GM10266 (cell line): ENCODE results near the gene RBBP7.
"Not testable (repeated sequence)": the region's sequence is repeated elsewhere in the genome, so short reads cannot be mapped to it uniquely, and the experiment has no call there.

Experiments used
- DNase-seq: peaks from one replicate; pipeline ENCODE4 v3.0.0; 2012; ENCODE audit errors: extremely low spot score
- CTCF ChIP-seq: IDR thresholded peaks from 2 replicates; pipeline ENCODE4 v1.5.1; 2012; ENCODE audit warnings: mild to moderate bottlenecking, low read depth; ENCODE audit not compliant: control insufficient read depth, insufficient read depth; ENCODE audit errors: missing control alignments

The RBBP7 gene

DNA sequence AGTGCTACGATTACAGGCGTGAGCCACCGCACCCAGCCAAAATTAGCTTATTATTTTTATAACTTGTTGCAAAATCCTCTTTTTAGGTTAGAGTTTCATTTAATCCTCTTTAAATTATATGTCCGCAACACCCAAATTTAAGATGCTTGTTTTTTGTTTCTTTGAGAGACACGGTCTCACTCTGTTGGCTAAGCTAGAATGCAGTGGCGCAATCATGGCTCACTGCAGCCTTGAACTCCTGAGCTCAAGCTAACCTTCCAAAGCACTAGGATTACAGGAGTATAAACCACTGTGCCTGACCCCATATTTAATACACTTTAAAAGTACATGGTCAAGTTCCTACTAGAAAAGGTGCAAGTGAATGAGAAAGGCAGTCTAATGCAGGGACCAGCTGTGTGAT lies 2.2 kb downstream of the RBBP7 start:
- DNase-seq: no peak
- no peak for TF ChIP-seq CTCF

DNA sequence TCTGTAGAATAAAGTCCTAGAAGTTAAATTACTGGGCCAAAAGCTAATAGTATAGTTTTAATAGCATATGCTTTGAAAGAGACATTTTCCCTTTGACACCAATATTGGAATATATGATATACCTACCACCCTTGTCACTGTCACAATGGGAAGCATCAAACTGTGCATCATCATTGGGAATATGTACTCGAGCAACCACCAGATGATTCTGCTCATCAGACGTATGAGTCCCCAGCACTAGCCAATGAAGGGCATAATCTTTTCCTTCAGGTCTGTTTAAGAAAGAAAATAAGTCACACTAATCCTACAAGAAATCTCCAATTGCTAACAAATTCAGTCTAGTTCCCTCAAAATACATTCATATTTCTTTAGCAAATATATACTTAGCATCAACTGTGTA lies 7.3 kb downstream of the RBBP7 start:
- no peak for DNase-seq
- no peak for TF ChIP-seq CTCF

GRCh38 chrX:16856744-16857143 lies 13.4 kb downstream of the RBBP7 start:
- DNase-seq: no peak
- TF ChIP-seq CTCF: no peak

DNA sequence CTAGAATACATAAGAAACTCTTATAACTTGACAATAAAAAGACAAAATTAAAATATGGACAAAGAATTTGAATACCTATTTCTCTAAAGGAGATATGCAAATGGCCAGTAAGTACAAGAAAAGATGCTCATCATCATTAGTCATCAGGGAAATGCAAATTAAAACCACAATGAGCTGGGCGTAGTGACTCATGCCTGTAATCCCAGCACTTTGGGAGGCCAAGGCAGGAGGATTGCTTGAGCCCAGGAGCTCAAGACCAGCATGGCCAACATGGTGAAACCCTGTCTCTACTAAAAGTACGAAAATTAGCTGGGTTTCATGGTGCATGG lies 14.1 kb downstream of the RBBP7 start:
- DNase-seq: not testable (repeated sequence)

- TF ChIP-seq CTCF: no peak
Measured at GRCh38 chrX:16855363-16856075, 14.6 kb downstream of the RBBP7 start.

GRCh38 chrX:16853537-16853936 lies 16.6 kb downstream of the RBBP7 start:
- TF ChIP-seq CTCF: no peak
- DNase-seq: no peak

More at GRCh38 chrX:16855363-16856075, 14.6 kb downstream of the RBBP7 start:
- DNase-seq: no peak

GRCh38 chrX:16852617-16853179 lies 17.5 kb downstream of the RBBP7 start:
- TF ChIP-seq CTCF: no peak
- no peak for DNase-seq

DNA sequence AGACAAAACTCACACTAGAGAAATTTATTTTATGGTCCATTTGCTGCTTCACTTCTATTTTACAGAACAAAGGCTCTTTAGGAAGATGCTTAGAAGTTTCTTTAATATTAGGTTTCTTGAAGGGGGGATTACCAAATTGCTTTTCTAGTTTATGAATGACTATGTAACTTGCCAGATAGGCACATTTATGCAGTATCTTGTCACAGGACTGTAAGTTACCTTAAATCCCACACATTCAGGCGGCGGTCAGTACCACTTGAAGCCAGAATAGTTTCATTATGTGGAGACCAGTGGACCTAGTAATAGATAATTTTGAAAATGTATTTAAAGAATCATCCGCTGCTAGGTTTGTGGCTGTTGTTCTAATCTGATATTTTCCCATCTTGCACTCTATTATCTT lies 18.3 kb downstream of the RBBP7 start:
- no peak for DNase-seq
- TF ChIP-seq CTCF: no peak
